NOMO-1 treated with DMSO at 0.1 percent for 48 hours (cell line): ENCODE results near the gene NPPA.
A peak's percentile ranks its signal among the peaks of the same experiment; 100 is the strongest.

Source experiments
- DNase-seq: peaks from one replicate; lab custom pipeline; 2025; ENCODE audit not compliant: unreplicated experiment; lab: John Stamatoyannopoulos, UW

NPPA gene

GRCh38 chr1:11874624-11875023 lies 27.0 kb upstream of the NPPA start:
- DNase-seq, result no peak

- no peak for DNase-seq
Measured at GRCh38 chr1:11874258-11874562, 26.6 kb upstream of the NPPA start.

- no peak for DNase-seq
Measured at GRCh38 chr1:11873395-11874257, 26.0 kb upstream of the NPPA start.

- DNase-seq, result no peak
Measured at GRCh38 chr1:11872545-11872944, 25.0 kb upstream of the NPPA start.

DNA sequence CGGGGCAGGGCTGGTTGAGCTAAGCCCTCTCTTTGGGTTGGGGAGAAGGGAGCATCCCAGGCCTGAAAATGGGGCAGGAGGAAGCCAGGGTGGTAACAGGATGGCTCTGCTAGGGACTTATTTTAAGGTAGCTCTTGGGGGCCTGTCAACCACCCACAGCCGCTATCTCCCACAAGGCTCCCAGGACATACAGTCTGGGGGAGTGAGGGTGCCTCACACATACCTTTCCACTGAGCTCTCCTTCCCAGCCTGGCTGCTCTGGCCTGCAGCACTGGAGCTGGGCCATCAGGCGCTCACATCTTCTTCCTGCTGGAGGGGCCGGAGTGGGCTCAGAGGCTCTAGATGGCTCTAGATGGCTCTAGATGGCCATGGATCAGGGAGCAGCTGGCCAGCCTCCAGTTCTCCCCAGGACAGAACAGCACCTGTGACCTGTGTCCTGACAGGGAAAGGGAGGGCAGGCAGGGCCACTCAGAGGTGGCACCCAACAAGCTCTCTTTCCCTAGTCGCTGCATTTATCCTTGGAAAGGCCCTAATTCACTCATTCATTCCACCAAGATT lies 22.1 kb upstream of the NPPA start:
- DNase-seq, result no peak

DNA sequence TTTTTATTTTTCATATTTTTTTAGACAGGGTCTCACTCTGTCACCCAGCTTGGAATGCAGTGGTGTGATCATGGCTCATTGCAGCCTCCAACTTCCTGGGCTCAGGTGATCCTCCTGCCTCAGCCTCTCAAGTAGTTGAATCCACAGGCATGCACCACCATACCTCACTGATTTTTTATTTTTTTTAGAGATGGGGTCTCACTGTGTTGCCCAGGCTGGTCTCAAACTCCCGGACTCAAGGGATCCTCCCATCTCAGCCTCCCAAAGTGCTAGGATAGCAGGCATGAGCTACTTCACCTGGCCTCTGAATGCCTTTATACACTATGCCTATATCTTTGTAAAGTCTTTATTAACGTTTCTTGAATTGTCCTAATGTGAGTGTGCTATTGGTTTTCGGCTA lies 21.5 kb upstream of the NPPA start:
- DNase-seq, result no peak

DNA sequence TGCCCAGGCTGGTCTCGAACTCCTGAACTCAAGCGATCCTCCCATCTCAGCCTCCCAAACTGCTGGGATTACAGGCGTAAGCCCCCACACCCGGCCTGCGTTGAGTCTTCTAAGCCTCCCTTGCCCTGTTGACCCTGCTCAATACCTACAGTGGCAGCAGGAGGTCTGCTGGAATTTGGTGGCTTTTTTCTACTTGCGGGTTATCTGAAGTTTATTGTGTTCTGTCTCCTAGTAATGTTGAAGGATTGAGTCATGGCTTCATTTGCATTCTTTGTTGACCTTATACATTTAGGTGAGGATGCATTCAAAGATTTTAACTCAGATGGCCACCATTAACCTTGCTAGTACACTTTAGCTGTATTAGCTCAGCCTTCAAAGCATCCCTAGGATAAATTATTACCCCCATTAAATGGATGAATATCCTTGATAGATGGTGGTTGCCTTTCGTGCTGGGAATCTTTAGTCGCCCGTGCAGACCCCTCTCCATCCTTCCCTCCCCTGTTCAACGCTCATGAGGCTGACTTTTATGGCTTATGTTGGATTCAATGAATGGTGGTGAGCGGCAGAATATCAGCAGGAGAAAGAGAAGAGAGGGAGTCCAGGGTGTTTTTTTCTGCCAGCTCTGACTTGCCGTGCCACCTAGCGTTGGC lies 20.9 kb upstream of the NPPA start:
- DNase-seq, result no peak

GRCh38 chr1:11862890-11863289 lies 15.3 kb upstream of the NPPA start:
- no peak for DNase-seq

DNA sequence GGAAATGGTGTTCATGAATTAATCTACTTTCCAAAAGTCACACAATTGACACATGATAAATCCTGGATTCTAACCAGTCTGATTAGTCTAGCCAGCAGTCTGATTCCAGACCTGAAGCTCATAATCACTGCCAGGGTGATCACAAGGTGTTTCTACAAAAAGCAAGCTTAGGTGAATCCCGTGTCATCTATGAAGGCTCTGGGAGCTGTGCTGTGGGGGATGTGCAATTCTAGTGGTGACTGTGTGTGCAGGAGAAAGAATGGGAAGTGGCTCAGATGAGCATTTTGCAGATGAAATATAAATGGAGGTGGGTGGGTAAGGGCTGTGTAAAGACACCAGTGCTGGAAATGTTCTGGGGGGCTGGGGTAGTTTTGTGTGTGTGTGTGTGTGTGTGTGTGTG lies 13.0 kb upstream of the NPPA start:
- DNase-seq, result no peak

- DNase-seq, result no peak
Measured at GRCh38 chr1:11860083-11860482, 12.5 kb upstream of the NPPA start.

DNA sequence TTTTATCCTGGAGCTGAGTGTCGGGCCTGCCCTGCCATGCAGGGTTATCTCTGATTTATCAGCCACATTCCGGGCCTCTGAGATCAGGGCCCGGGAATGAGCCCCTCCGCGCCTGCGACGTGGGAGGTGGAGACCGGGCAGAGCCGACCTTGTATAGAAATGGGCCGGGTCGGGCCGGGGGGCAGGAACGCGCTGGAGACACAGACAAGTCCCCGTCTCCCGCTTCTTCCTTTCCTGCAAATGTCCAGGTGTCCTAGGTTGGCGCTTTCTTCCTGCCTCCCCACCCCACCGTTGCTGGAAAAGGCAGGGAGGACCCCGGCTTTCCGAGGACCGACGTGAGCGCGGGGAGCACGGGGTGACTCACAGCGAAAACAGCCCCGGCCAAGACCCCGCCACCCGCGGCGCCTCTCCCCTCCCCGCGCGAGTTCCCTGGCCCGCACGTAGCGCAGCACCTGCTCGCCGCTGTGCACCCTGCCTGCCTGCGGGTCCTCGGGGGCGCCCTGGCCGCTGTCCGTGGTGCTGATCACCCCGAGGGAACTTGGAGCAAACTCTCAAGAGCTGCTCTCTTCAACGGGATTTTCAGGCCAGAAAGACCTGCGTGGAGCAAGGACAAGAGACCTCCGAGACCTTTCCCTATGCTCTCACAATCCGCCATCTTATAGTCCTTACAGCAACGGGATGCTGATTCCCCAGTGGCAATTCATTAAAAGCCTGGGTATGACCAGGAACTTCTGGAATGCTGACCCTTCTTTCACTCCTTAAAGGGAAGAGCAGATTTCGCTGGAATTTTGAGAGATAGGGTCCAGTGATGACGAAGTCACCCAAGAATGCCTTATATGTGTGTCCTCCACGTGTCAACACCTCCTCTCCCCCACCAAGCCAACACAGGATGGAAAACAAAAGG lies 11.6 kb upstream of the NPPA start:
- peak; percentile 54 for DNase-seq

DNA sequence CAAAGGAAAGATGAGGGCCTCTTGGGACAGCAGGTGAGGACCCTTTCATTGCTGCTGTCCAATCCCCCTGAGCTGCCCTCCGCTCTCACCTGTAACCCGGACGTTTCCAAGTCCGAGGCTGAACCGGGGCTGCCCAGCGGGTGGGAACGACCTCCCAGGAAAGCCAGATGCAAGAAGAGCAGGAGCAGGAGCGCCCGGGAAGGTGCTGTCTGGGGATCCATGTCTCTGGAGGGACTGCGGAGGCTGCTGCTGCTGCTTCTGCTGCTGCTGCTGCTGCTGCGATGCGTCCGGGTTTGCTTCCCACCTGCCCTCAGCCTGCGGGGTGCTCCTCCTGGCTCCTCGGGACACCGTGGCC lies 11.0 kb upstream of the NPPA start, which contains the start of gene NPPB:
Gene NPPB, minus strand, starts transcription at position 333 of the 355 bp plus-strand sequence. Its CDS starts 112 bp downstream, at position 221.
- no peak for DNase-seq

- DNase-seq, result no peak
Measured at GRCh38 chr1:11858158-11858557, 10.6 kb upstream of the NPPA start.

GRCh38 chr1:11857164-11857851 lies 9.7 kb upstream of the NPPA start:
- DNase-seq, result no peak

DNA sequence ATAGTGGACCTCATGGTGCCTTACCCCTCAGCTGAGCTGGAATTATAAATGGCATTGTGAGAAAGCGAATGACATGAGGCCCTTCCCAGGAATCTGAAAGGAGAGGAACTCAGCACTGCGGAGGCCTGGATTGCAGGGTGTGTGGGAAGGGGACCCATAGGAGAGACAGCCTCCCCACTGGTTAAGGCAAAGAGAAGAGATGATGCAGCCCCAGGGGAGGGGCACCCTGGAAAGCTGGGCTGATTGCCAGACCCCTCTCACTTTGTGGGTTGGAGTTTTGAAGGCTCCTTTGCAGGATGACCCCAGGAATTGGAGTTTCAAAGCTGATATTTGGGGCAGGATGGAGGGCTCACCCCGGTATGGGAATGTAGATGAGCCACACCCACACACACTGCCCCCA lies 9.1 kb upstream of the NPPA start:
- no peak for DNase-seq

- no peak for DNase-seq
Measured at GRCh38 chr1:11855430-11855829, 7.8 kb upstream of the NPPA start.

DNA sequence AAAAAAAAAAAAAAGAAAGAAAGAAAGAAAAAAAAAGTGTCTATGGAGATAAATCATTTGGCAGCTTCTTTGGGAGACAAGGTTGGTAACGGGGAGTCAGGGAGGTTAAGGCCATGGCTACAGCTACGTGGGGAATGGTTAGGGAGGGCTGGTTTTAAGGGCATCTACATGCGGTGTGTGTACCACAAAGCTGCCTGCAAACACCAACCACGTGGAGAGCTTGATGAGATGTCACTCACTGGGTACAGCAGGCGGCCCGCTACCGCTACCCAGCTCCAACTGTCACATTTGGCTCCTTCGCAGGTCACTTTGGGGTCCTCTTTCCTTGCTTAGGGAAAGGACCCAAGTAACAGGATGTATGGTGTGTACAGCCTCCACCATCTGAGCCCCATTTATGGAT lies 6.9 kb upstream of the NPPA start:
- no peak for DNase-seq

DNA sequence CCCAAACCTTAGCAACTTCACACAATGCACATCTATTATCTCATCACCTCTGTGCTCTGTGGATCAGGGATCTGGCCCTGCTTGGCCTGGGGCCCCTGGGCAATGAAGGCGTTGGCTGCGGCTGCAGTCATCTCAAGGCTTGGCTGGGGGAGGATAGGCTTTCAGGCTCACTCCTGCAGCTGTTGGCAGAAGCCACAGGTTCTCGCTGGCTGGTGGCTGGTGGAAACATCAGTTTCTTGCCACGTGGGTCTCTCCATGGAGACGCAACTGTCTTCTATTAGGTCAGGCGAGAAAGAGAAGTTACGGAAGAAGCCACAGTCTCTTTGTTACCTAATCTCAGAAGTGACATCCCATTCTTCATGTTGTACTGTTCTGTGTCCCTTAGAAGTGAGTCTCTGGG lies 3.6 kb upstream of the NPPA start:
- peak; percentile 95 for DNase-seq

DNA sequence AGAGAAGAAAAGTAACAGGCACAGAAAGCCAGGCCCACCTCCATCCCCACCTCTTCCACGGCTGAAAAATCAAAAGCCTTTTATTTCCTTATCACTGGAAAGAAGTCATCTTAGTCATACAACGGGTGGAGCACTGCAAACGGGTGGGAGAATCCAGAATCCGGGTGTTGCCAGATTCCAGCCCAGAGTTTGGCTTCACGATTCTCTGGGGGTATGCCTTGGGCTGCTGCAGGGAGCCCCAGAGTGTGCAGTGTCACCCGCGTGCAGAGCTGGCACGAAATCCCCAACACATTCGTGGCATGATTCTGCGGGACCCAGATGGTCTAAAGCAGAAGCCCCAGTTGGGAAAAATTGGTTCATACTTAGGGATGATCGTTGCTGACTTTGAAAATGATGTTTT lies 2.6 kb upstream of the NPPA start:
- DNase-seq, result no peak

GRCh38 chr1:11848373-11848700 lies 754 bp upstream of the NPPA start:
- DNase-seq, result no peak
